ENCODE measurements around the gene APOBEC3B.

GRCh38 chr22:38937541-38937940 is 44.6 kb upstream of the APOBEC3B start:
- TF ChIP-seq EZH2phosphoT487 (IDR thresholded peaks at IDR 0.05; ENCODE audit: insufficient read depth, low read depth), result no peak
- no peak for TF ChIP-seq EZH2 (IDR thresholded peaks at IDR 0.05; ENCODE audit: insufficient read depth, poor library complexity, severe bottlenecking)

Measured in GM23248 (cell line).